ENCODE results near the gene C1orf35. TPM values are rescaled to one million over a fixed set of nuclear protein-coding genes. Genes with fewer than 3 reads are reported as not detected.

The C1orf35 gene
- total RNA-seq, 1 donor from 2014 or later, result 12.1 TPM

DNA sequence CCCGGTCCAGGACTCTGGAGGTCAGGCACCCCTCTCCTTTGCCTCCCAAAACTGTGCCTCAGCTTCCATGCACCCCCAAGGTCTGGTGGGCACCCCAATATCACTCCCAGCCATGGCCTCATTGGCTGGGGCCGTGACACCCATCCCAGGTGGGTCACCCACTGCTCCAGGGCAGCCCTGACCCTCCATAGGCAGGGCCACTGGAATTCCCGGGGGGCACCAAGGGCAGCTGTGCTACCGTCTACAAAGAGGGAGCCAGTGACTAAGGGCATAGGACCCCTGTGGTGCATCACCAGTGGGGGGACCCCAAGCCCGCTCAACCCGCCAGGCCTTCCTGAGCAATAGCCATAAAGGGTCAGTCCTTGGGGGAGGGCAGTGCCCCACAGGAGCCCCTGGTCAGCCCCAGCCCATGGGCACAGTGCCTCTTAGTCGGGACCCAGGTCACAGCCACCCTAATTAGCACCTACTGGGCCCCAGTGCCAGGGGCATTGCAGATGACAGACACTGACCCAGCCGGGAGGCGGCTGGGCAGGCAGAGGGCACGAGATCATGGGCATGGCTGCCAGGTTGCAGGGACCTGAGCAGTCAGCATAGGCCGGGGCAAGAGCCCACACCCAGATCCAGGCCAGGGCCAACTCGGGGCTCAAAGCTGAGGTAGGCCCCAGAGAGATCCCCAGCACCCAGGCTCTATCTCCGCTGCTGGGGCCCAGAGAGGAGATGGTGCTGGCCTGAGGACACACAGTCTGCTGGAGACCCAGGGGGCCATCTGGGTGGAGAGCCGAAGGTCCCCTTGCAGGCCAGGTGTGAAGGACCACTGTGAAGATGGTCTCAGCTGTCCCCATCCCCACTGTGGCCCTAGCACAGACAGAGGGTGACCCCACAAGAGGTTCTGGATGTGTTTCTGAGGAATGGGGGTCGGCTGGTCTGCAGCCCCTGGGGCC, 39.6 kb downstream of the C1orf35 start:
- no peak for DNase-seq

- DNase-seq, result no peak
These were observed 40.3 kb downstream of the C1orf35 start for GRCh38 chr1:228062812-228063211.

DNA sequence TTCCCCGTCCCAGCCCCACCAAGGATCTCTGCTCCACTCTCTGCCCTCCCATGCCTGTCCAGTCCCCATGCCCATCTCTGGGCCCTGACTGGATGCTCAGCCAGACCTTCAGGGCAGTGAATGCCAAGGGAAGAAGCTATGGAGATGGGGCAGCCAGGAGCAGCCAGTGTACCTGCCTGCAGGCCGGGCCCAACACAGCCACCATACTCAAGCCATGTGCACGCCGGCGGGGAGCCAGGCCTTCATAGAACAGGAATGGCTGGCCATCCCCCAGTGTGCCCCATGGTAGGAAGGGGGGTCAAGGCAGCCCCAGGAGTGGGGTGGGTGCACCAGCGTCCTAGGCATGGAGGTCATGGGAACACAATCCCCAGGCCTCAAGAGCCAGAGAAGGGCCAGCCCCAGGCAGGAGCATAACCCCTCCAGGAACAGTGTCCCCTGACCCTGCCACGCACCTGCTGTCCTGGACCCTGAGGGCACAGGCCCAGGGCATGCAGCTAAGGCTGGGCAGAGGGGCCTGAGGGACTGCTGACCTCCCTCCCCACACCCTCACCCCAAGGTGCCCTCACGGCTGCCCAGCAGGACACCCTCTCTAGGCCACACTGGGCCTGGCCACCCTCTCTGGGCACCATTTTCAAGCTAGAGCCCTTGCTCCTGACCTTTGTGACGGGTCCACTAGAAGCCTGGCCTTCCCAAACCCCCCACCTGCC, 40.9 kb downstream of the C1orf35 start:
- DNase-seq, result no peak

DNA sequence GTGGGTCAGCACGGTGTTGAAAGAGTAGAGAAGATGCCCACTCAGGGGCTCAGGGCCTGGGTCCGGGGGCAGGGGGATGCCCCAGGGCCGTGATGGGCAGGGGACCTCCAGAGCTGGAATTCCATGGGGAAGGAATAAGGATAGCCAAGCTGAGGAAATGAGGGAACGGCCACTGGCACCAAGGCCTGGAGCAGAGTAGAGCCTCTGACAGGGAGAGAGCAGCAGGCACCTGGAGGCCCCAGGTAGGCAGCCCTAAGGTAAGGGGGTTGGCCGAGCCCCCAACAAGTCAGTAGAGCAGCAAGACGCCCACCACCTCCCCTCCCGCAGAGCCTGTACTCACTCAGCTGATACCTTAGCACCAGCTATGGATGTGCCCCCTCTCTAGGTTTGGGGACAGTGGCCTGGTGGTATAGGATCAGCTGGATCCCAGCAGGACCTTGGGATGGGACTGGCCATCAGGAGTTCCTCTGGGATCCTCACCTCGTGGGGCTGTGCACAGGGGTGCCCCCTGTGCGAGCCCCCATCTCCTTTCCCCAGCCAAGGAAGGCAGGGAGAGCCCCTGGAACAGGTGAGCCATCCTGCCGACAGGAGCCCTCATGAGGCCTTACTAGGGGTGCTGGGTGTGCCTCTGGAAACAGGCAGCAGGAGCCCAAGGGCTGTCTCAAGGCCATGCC, 41.6 kb downstream of the C1orf35 start:
- DNase-seq, result no peak

- DNase-seq, result peak; percentile 20
These were observed 42.5 kb downstream of the C1orf35 start for GRCh38 chr1:228060458-228061190.

DNA sequence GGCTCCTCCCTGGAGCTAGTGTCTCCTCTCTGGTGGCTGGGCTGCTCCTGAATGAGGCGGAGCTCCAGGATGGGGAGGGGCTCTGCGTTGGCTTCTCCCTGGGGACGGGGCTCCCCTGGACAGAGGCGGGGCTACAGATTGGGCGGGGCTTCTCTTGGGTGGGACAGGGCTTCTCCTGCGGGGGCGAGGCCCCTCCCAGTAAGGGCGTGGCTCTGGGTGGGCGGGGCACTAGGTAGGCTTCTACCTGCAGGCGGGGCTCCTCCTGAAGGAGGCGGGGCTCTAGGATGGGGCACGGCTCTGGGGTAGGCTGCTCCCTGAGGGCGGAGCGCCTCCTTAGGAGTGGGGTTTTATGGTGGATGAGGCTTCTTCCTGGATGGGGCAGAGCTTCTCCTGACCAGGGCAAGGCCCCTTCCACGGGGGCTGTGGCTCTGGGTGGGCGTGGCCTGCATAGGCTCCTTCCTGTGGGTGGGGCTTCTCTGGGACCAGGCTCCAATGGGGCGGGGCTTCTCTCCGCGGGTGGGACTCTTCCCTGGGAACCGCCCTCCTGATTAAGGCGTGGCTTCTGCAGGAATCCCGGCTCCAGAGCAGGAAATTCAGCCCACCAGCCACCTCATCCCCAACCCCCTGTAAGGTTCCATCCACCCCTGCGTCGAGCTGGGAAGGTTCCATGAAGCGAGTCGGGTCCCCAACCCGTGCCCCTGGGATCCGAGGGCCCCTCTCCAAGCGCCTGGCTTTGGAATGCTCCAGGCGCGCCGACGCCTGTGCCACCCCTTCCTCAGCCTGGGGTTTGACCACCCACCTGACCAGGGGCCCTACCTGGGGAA, 43.3 kb downstream of the C1orf35 start:
- peak; percentile 61 for DNase-seq

DNA sequence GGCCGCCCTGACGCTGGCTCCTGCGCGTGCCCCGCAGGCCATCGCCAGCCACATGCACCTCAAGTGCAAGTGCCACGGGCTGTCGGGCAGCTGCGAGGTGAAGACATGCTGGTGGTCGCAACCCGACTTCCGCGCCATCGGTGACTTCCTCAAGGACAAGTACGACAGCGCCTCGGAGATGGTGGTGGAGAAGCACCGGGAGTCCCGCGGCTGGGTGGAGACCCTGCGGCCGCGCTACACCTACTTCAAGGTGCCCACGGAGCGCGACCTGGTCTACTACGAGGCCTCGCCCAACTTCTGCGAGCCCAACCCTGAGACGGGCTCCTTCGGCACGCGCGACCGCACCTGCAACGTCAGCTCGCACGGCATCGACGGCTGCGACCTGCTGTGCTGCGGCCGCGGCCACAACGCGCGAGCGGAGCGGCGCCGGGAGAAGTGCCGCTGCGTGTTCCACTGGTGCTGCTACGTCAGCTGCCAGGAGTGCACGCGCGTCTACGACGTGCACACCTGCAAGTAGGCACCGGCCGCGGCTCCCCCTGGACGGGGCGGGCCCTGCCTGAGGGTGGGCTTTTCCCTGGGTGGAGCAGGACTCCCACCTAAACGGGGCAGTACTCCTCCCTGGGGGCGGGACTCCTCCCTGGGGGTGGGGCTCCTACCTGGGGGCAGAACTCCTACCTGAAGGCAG, 44.0 kb downstream of the C1orf35 start:
- DNase-seq, result no peak

DNA sequence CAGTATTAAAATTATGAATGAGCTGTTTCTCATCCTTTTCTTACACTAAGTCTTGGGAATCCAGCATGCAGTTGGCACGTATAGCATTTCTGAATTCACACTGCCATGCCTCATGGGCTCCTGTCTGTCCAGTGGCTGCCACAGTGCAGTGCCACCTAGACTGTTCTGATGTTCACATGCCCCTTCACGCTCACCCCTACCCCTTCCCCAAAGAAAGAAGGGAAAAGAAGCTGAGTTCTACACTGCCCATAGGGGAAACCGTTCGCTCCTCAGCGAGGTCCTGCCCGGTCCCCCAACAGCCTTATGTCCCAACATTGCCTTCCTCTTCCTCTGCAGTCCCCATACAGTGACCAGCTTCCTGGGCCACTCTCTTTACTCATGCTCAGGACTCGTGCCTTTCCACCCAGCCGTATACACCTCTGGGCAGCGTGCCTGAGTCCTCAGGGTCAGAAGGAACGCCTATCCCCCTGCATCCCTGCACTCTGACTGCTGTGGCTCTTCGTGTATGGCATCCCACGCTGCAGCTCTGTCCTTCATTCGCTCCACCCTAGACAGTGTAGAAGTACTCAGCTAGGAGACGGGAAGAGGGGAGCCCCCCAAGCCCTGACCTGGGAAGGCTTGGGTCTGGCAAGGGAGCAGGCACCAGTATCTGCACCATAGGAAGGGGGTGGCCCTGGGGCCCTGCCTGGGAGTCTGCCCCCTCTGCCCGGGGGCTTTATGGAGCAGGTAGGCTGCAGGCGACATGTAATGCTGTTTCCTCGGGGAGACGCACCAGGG, 44.8 kb downstream of the C1orf35 start:
- no peak for DNase-seq

Small RNA genes lying within 50 kb of the gene (small RNA-seq; reads per million reads assigned to genes)
- not detected for gene AL359510.1 (ENCODE audit: low replicate concordance)

Other genes with a start within 250 kb of the C1orf35 start
- gene WNT9A, start 155.4 kb downstream of the C1orf35 start, total RNA-seq, result 14.6 TPM
- gene WNT3A, start 96.3 kb downstream of the C1orf35 start, total RNA-seq, result 1.6 TPM
- gene ARF1, start 20.6 kb downstream of the C1orf35 start, total RNA-seq, result 152 TPM
- 28.7 TPM for gene MRPL55, start 6.0 kb upstream of the C1orf35 start, total RNA-seq
- 156 TPM for gene GUK1, start 37.0 kb upstream of the C1orf35 start, total RNA-seq
- 5.5 TPM for gene GJC2, start 46.6 kb upstream of the C1orf35 start, total RNA-seq
- 11.4 TPM for gene IBA57, start 62.5 kb upstream of the C1orf35 start, total RNA-seq
- gene OBSCN, start 104.7 kb upstream of the C1orf35 start, total RNA-seq, result 640 TPM

Measured in tongue (tissue), 3 donors.